Measurements from ENCODE around the gene DNAJC12. TPM values are rescaled to one million over a fixed set of nuclear protein-coding genes. Genes with fewer than 3 reads are reported as not detected.

Gene DNAJC12
- polyA plus RNA-seq, 2 of the 4 experiments (the other 2 are of a cell fraction) = 19.1 to 80.0 TPM

DNA sequence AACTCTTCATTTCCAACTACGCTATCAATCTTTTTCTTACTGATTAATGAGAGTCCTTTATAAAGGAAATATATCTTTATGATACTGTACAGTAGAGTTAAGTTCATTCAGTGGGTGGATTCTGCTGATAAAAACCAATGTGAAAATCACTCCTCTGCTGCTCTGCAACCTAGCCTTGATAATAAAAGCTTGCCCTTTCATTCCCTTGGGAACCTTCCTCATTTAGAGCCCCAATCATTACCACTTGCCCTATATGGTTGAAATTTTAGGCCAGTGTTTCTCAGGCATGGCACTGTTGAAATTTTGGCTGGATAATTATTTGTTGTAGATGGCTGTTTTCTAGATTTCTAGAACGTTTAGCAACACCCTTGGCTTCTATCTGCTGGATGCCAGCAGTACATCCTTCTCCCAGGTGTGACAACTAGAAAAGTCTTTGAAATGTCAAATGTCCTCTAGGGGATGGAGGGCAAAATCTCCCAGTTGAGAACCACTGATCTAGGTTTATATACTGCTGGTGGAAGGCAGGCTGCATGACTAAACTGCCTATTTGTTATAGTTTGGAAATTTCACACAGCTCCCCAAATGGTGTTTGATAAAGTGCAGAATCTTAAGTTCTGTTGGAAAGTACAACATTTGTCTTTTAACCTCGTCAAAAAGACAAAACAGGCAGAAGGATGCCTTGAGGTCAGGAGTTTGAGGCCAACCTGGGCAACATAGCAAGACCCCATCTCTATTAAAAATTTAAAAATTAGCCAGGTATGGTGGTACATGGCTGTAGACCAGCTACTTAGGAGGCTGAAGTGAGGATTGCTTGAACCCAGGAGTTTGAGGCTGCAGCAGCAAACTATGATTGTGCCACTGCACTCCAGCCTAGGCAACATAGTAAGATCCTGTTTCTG is 37.6 kb upstream of the DNAJC12 start:
- CTCF ChIA-PET = interaction anchor here (0.5 to 1.1 kb wide), 3 partner anchors 20 to 335 kb away, joined by 3 to 6 read pairs (median 3); no protein-coding TSS in a partner anchor
- Histone ChIP-seq H3K27ac (no peak overlapping the region), H3K4me1 (no peaks in the 10 kb centered on the region), H3K9me3 (no peaks in the 10 kb centered on the region), H3K4me3 (no peak overlapping the region), H3K4me2 (no peak overlapping the region)
- POLR2A ChIA-PET = no interaction called here
- TF ChIP-seq CEBPB (IDR thresholded peaks at IDR 0.05) (no peak), EHMT2 (IDR thresholded peaks at IDR 0.05; ENCODE audit: low read depth) (no peak), TP53 (CRISPR knock-in tag; IDR thresholded peaks at IDR 0.05) (no peak), ZC3H11A (IDR thresholded peaks at IDR 0.05) (no peak), RNF2 (IDR thresholded peaks at IDR 0.05; ENCODE audit: borderline replicate concordance, low read depth) (no peak), PHF8 (IDR thresholded peaks at IDR 0.05; ENCODE audit: borderline replicate concordance, low read depth) (no peak), EP300 (IDR thresholded peaks at IDR 0.05) (no peak), RFX5 (IDR thresholded peaks at IDR 0.05) (no peak), HDAC2 (IDR thresholded peaks at IDR 0.05) (no peak)
- TF ChIP-seq, protein P1, sequence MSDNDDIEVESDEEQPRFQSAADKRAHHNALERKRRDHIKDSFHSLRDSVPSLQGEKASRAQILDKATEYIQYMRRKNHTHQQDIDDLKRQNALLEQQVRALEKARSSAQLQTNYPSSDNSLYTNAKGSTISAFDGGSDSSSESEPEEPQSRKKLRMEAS (IDR thresholded peaks at IDR 0.05) = no peak
- TF ChIP-seq, protein P2, sequence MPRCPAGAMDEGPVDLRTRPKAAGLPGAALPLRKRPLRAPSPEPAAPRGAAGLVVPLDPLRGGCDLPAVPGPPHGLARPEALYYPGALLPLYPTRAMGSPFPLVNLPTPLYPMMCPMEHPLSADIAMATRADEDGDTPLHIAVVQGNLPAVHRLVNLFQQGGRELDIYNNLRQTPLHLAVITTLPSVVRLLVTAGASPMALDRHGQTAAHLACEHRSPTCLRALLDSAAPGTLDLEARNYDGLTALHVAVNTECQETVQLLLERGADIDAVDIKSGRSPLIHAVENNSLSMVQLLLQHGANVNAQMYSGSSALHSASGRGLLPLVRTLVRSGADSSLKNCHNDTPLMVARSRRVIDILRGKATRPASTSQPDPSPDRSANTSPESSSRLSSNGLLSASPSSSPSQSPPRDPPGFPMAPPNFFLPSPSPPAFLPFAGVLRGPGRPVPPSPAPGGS (IDR thresholded peaks at IDR 0.05) = no peak
- TF ChIP-seq, protein P3, sequence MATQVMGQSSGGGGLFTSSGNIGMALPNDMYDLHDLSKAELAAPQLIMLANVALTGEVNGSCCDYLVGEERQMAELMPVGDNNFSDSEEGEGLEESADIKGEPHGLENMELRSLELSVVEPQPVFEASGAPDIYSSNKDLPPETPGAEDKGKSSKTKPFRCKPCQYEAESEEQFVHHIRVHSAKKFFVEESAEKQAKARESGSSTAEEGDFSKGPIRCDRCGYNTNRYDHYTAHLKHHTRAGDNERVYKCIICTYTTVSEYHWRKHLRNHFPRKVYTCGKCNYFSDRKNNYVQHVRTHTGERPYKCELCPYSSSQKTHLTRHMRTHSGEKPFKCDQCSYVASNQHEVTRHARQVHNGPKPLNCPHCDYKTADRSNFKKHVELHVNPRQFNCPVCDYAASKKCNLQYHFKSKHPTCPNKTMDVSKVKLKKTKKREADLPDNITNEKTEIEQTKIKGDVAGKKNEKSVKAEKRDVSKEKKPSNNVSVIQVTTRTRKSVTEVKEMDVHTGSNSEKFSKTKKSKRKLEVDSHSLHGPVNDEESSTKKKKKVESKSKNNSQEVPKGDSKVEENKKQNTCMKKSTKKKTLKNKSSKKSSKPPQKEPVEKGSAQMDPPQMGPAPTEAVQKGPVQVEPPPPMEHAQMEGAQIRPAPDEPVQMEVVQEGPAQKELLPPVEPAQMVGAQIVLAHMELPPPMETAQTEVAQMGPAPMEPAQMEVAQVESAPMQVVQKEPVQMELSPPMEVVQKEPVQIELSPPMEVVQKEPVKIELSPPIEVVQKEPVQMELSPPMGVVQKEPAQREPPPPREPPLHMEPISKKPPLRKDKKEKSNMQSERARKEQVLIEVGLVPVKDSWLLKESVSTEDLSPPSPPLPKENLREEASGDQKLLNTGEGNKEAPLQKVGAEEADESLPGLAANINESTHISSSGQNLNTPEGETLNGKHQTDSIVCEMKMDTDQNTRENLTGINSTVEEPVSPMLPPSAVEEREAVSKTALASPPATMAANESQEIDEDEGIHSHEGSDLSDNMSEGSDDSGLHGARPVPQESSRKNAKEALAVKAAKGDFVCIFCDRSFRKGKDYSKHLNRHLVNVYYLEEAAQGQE (IDR thresholded peaks at IDR 0.05) = no peak
- TF ChIP-seq, protein P4, sequence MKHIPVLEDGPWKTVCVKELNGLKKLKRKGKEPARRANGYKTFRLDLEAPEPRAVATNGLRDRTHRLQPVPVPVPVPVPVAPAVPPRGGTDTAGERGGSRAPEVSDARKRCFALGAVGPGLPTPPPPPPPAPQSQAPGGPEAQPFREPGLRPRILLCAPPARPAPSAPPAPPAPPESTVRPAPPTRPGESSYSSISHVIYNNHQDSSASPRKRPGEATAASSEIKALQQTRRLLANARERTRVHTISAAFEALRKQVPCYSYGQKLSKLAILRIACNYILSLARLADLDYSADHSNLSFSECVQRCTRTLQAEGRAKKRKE (CRISPR knock-in tag; IDR thresholded peaks at IDR 0.05; ENCODE audit: low read depth) = no peak
- ATAC-seq (no peak; a peak in 1 of 6 replicates), FAIRE-seq (no peak), DNase-seq (ENCODE audit: low read depth in 1 of 2, low spot score in 1 of 2) (no peak)
- 54% methylated on average over 3 of the region's 3 CpGs for WGBS (ENCODE audit: missing lambda C conversion rate)

DNA sequence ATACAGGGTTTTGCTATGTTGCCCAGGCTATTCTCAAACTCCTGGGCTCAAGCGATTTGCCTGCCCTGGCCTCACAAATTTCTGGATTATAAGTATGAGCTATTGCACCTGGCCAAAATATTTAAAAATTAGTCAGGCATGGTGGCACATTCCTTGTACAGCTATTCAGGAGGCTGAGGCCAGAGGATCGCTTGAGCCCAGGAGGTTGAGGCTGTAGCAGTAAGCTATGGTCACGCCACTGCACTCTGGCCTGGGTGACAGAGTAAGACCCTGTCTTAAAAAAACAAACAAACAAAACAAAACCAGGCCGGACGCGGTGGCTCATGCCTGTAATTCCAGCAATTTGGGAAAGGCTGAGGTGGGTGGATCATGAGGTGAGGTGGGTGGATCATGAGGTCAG is 32.0 kb upstream of the DNAJC12 start:
- Histone ChIP-seq H3K4me1 (no peaks in the 10 kb centered on the region), H3K4me3 (no peak overlapping the region), H3K9me3 (no peaks in the 10 kb centered on the region), H3K4me2 (no peak overlapping the region), H3K27ac (no peak overlapping the region)
- FAIRE-seq (no peak), DNase-seq (ENCODE audit: low read depth in 1 of 2, low spot score in 1 of 2) (no peak), ATAC-seq (no peak)
- TF ChIP-seq, protein P5, sequence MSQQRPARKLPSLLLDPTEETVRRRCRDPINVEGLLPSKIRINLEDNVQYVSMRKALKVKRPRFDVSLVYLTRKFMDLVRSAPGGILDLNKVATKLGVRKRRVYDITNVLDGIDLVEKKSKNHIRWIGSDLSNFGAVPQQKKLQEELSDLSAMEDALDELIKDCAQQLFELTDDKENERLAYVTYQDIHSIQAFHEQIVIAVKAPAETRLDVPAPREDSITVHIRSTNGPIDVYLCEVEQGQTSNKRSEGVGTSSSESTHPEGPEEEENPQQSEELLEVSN (IDR thresholded peaks at IDR 0.05; ENCODE audit: borderline replicate concordance, low read depth) = no peak
- no peak for TF ChIP-seq HOXB13 (CRISPR knock-in tag; IDR thresholded peaks at IDR 0.05; ENCODE audit: low read depth)
- TF ChIP-seq HOXA7 (CRISPR knock-in tag; IDR thresholded peaks at IDR 0.05) = no peak
- no peak for TF ChIP-seq ZNF302 (CRISPR knock-in tag; IDR thresholded peaks at IDR 0.05)
- TF ChIP-seq EP300 (IDR thresholded peaks at IDR 0.05) = no peak
- no peak for TF ChIP-seq NFE2L2 (conservative IDR thresholded peaks at IDR 0.05; ENCODE audit: low read length)
- TF ChIP-seq NR3C1 (IDR thresholded peaks at IDR 0.05) = no peak
- TF ChIP-seq, protein P6, sequence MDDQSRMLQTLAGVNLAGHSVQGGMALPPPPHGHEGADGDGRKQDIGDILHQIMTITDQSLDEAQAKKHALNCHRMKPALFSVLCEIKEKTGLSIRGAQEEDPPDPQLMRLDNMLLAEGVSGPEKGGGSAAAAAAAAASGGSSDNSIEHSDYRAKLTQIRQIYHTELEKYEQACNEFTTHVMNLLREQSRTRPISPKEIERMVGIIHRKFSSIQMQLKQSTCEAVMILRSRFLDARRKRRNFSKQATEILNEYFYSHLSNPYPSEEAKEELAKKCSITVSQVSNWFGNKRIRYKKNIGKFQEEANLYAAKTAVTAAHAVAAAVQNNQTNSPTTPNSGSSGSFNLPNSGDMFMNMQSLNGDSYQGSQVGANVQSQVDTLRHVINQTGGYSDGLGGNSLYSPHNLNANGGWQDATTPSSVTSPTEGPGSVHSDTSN (IDR thresholded peaks at IDR 0.05) = no peak
- TF ChIP-seq KDM1A (IDR thresholded peaks at IDR 0.05; ENCODE audit: low read depth) = no peak
- no peak for TF ChIP-seq CBX8 (IDR thresholded peaks at IDR 0.05)
- no peak for TF ChIP-seq CBX2 (IDR thresholded peaks at IDR 0.05; ENCODE audit: borderline replicate concordance, low read depth)
- no peak for TF ChIP-seq RARB (CRISPR knock-in tag; IDR thresholded peaks at IDR 0.05)
- TF ChIP-seq, protein P4 (CRISPR knock-in tag; IDR thresholded peaks at IDR 0.05; ENCODE audit: low read depth) = no peak
- TF ChIP-seq POLR2AphosphoS2 (conservative IDR thresholded peaks at IDR 0.05; ENCODE audit: low read length) = no peak
- TF ChIP-seq PHF8 (IDR thresholded peaks at IDR 0.05; ENCODE audit: borderline replicate concordance, low read depth) = no peak
- ChIA-PET CTCF (interaction anchor here (0.5 to 7.2 kb wide), 2 partner anchors 14 to 54 kb away, joined by 3 to 46 read pairs; no protein-coding TSS in a partner anchor), POLR2A (no interaction called here)
- 94% methylated on average over 6 of the region's 6 CpGs for whole genome bisulfite sequencing (ENCODE audit: missing lambda C conversion rate)

All from A549 (cell line).